Endothelial cell of umbilical vein (primary cell): ENCODE measurements around the gene TMEM145. TPM values are rescaled to one million over a fixed set of nuclear protein-coding genes. Genes with fewer than 3 reads are reported as not detected.

ENCODE experiments used
- BruUV-seq: library from RNA; stranded (reverse); fragments of 400-500 nt; replicated peaks from 2 replicates; lab custom pipeline; 2021; lab: Mats Ljungman, UMichigan
- CTCF ChIA-PET: fragments of 300-600, 350-600 bp; sonication (Branson Sonifier 250); formaldehyde crosslinking; loops from one replicate; lab custom pipeline; 2021; ENCODE audit warnings: antibody characterized with exemption, inconsistent platforms; lab: Charles Lee
- POLR2A ChIA-PET: fragments of 300-600, 350-600 bp; sonication (Branson Sonifier 250); formaldehyde crosslinking; loops from one replicate; lab custom pipeline; 2021; ENCODE audit warnings: antibody characterized with exemption, inconsistent platforms; lab: Charles Lee
- DNase-seq: peaks from one replicate; pipeline ENCODE4 v3.0.0-alpha.2; 2011; ENCODE audit warnings: low read depth, low spot score
- FAIRE-seq: peaks from 2 replicates; lab custom pipeline; 2011; peaks lifted over from hg19 to GRCh38; lab: Jason Lieb, UNC
- H2AFZ ChIP-seq: 2 replicates; pipeline ENCODE4 v1.6.0; 2012; ENCODE audit warnings: low read depth, low read length, control low read depth, inconsistent platforms
- H3K27ac ChIP-seq: 2 replicates; pipeline ENCODE4 v1.5.1; 2011; ENCODE audit warnings: low read depth, mild to moderate bottlenecking, control low read depth, low read length, moderate library complexity; ENCODE audit not compliant: insufficient read depth
- H3K27me3 ChIP-seq, 2 experiments: 2 replicates each; pipeline versions ENCODE4 v1.6.0 to v1.6.1; 2011; ENCODE audit warnings: low read length in 2 of 2, mixed read lengths in 1 of 2; ENCODE audit not compliant: control insufficient read depth in 2 of 2, insufficient read depth in 2 of 2
- H3K36me3 ChIP-seq, 2 experiments: 2 replicates in 1 of 2; 3 replicates in 1 of 2; pipeline ENCODE4 v1.5.1; 2011; ENCODE audit warnings: low read length in 2 of 2, mild to moderate bottlenecking in 1 of 2, moderate library complexity in 1 of 2; ENCODE audit not compliant: control insufficient read depth in 2 of 2, insufficient read depth in 2 of 2; ENCODE audit errors: extremely low read depth in 1 of 2
- H3K4me1 ChIP-seq: 3 replicates; pipeline ENCODE4 v1.5.1; 2011; ENCODE audit warnings: mild to moderate bottlenecking, low read length; ENCODE audit not compliant: control insufficient read depth, insufficient read depth; ENCODE audit errors: extremely low read depth
- H3K4me2 ChIP-seq: 2 replicates; pipeline ENCODE4 v1.6.1; 2011; ENCODE audit warnings: low read length, control low read depth, mixed read lengths; ENCODE audit not compliant: insufficient read depth
- H3K4me3 ChIP-seq, 3 experiments: fragments of 200-600 bp in 1 of 3; sonication (generic), shearing (Covaris generic) in 1 of 3; replicated peaks in 1 of 3; 2 replicates each; pipeline ENCODE4 v1.5.1; 2011 to 2016; ENCODE audit warnings: control low read depth in 3 of 3, low read length in 3 of 3, mild to moderate bottlenecking in 2 of 3, inconsistent platforms in 1 of 3, low read depth in 1 of 3, moderate library complexity in 1 of 3; ENCODE audit not compliant: insufficient read depth in 1 of 3
- H3K79me2 ChIP-seq: 2 replicates; pipeline ENCODE4 v1.6.0; 2012; ENCODE audit warnings: low read length, inconsistent platforms; ENCODE audit not compliant: control insufficient read depth, insufficient read depth
- H3K9ac ChIP-seq: replicated peaks from 2 replicates; pipeline ENCODE3; 2011; ENCODE audit warnings: low read length, control low read depth; ENCODE audit not compliant: insufficient read depth; ENCODE audit errors: extremely low read depth
- H3K9me1 ChIP-seq: replicated peaks from 3 replicates; pipeline ENCODE4 v1.6.0; 2011; ENCODE audit warnings: mild to moderate bottlenecking, low read length; ENCODE audit not compliant: control insufficient read depth, insufficient read depth; ENCODE audit errors: extremely low read depth
- H3K9me3 ChIP-seq: replicated peaks from 2 replicates; pipeline ENCODE4 v1.5.1; 2012; ENCODE audit warnings: low read length, inconsistent platforms; ENCODE audit not compliant: control insufficient read depth, insufficient read depth
- H4K20me1 ChIP-seq: replicated peaks from 2 replicates; pipeline ENCODE3; 2011; ENCODE audit warnings: mild to moderate bottlenecking, low read length; ENCODE audit not compliant: control insufficient read depth, insufficient read depth; ENCODE audit errors: extremely low read depth
- EZH2 ChIP-seq: IDR thresholded peaks from 2 replicates; pipeline ENCODE4 v1.6.1; 2012; ENCODE audit warnings: borderline replicate concordance, low read depth, mild to moderate bottlenecking, moderate library complexity, low read length, inconsistent platforms; ENCODE audit not compliant: severe bottlenecking
- FOS ChIP-seq: IDR thresholded peaks from 2 replicates; pipeline ENCODE4 v1.6.1; 2011; ENCODE audit warnings: mild to moderate bottlenecking, low read length, moderate library complexity, borderline replicate concordance; ENCODE audit not compliant: insufficient read depth
- MYC ChIP-seq: IDR thresholded peaks from one replicate; pipeline ENCODE4 v1.6.1; 2011; ENCODE audit warnings: mild to moderate bottlenecking, low read depth, low read length
- POLR2AphosphoS5 ChIP-seq: IDR thresholded peaks from 2 replicates; pipeline ENCODE4 v1.6.1; 2012; ENCODE audit warnings: low read depth, mild to moderate bottlenecking, control low read depth, low read length, moderate library complexity; ENCODE audit not compliant: insufficient read depth
- dilution Hi-C: fragments of 300-500 bp; cut with MboI; formaldehyde crosslinking; loops from one replicate; pipeline ENCODE4 v1.15.0; 2019; ENCODE audit warnings: low sequenced_read_pairs; ENCODE audit not compliant: extremely low pct_ligation_motif_present
- intact Hi-C: fragments of 100-400 bp; cut with micrococcal nuclease; formaldehyde crosslinking; loops from one replicate; pipeline ENCODE4 v1.10.0; 2022
- polyA plus RNA-seq, 4 experiments: library from polyadenylated mRNA; depleted of rRNA in 3 of 4; stranded (reverse) in 3 of 4; unstranded in 1 of 4; fragments of >200 nt; gene quantifications; 2 replicates each; pipeline versions ENCODE4 v1.2.1 to v1.2.3, GENCODE V29; 2011 to 2012; ENCODE audit warnings: missing spikeins in 1 of 4
- total RNA-seq: library from RNA; stranded (reverse); gene quantifications from 2 replicates; pipeline ENCODE4 v1.2.3, GENCODE V29; 2021
- TF ChIP-seq, protein P1 (sequence below), 2 donors: IDR thresholded peaks; 1 replicate in 1 of 2; 2 replicates in 1 of 2; pipeline ENCODE4 v1.5.1; 2011; ENCODE audit warnings: low read length in 2 of 2, mild to moderate bottlenecking in 2 of 2, moderate library complexity in 2 of 2, control low read depth in 1 of 2, inconsistent platforms in 1 of 2, low read depth in 1 of 2; ENCODE audit not compliant: insufficient read depth in 1 of 2; ENCODE audit errors: extremely low read depth in 1 of 2
- TF ChIP-seq, protein P2 (sequence below): IDR thresholded peaks from 2 replicates; pipeline ENCODE4 v1.6.1; 2011; ENCODE audit not compliant: insufficient read depth, insufficient read length

Gene TMEM145
- total and polyA plus RNA-seq, 2 donors (not counting 3 experiments of a cell fraction or from before 2014, with no cell fraction given), result not detected

DNA sequence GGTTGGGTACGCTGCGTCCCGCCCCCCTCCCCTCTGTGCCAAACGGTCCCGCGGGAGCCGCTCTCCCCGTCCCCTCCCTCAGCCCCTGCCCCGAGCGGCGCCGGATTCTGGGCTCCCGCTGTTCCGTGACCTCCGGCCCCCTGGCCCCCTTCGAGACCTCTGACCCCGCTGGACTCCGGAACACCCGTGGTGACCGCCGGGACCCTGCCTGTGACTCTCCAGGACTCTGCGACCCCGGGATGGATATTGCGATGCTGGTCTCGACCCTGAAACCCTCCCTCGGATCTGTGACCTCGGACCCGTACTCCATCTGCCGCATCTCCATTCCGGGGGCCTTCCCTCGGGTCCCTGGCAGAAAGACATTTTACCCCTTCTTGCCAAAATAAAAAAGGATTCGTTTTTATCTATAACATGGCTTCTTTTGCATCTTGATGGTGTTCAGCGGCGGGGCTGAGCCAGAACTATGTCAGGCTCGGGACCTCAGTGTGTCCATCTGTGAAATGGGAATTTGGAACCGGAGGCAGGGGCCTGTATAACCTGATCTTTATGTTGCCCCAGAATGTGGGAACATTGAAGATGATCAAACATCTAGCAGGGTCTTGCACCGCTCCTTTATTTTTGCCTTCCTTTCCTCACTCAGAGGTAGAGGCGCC lies 11.7 kb downstream of the TMEM145 start:
- H3K36me3 ChIP-seq, result no peaks in the 10 kb centered on the region
- DNase-seq, result no peak
- H3K9me3 ChIP-seq, result no peaks in the 10 kb centered on the region
- H3K27ac ChIP-seq, result no peak overlapping the region
- peak overlapping the region; percentile 62 for H2AFZ ChIP-seq
- TF ChIP-seq EZH2 (peak; percentile 12), FOS (no peak)
- H3K4me1 ChIP-seq, result peaks cover 8% of the 10 kb centered on the region
- peaks cover 19 to 27% of the 10 kb centered on the region in 2 experiments for H3K27me3 ChIP-seq
- intact Hi-C loops, result loop anchor here (1.0 kb wide), 9 partner anchors 22 to 248 kb away; partner anchors contain the start of genes DEDD2, PAFAH1B3, PRR19 and ZNF574
- peak overlapping the region in 2 of 3 experiments; percentile 6 to 32 for H3K4me3 ChIP-seq
- H4K20me1 ChIP-seq, result no peaks in the 10 kb centered on the region
- H3K79me2 ChIP-seq, result peaks cover 3% of the 10 kb centered on the region
- no peak for FAIRE-seq
- dilution Hi-C loops, result no loop called here
- H3K9me1 ChIP-seq, result no peaks in the 10 kb centered on the region
- BruUV-seq, result no TSS peak
- POLR2A ChIA-PET, result no interaction called here
- H3K9ac ChIP-seq, result no peak overlapping the region
- H3K4me2 ChIP-seq, result peak overlapping the region; percentile 27
- CTCF ChIA-PET, result interaction anchor here (1.9 kb wide), 1 partner anchor 80 kb away, joined by 5 read pairs; no protein-coding TSS in a partner anchor

DNA sequence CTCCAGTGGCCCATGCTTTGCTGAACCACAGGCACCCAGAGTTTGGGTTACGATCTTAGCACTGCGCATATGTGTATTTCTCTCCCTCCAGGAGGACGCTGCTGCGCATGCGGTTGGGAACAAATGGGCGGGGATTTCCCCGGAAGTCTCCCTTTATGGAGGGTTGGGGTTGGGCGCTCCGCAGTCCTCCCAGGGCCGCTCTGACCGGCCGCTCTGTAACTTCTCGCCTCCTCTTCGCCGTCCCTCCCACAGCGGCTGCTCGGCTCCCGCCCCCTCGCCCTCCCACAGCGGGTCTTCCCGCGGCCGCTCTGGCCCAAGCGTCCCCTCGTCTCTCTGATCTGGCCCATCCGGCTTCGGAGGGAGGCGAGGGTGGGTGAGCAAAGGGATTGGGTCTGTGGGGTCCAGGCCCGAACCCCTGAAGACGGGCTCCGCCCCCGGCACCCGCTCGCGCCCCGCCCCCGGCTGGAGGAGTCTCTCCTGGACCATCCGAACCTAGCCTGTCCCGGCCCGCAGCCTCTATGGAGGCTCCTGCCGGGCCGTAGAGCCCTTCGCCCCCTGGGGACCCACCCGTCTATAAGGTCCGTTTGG lies 12.3 kb downstream of the TMEM145 start, which contains the start of gene MEGF8:
TSS of gene MEGF8 (plus strand) at position 328 of the 588 bp plus-strand sequence. CDS start 609 bp downstream, outside the sequence.
- TF ChIP-seq, protein P1, sequence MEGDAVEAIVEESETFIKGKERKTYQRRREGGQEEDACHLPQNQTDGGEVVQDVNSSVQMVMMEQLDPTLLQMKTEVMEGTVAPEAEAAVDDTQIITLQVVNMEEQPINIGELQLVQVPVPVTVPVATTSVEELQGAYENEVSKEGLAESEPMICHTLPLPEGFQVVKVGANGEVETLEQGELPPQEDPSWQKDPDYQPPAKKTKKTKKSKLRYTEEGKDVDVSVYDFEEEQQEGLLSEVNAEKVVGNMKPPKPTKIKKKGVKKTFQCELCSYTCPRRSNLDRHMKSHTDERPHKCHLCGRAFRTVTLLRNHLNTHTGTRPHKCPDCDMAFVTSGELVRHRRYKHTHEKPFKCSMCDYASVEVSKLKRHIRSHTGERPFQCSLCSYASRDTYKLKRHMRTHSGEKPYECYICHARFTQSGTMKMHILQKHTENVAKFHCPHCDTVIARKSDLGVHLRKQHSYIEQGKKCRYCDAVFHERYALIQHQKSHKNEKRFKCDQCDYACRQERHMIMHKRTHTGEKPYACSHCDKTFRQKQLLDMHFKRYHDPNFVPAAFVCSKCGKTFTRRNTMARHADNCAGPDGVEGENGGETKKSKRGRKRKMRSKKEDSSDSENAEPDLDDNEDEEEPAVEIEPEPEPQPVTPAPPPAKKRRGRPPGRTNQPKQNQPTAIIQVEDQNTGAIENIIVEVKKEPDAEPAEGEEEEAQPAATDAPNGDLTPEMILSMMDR (IDR thresholded peaks at IDR 0.05; ENCODE audit: extremely low read depth in 1 of 2, insufficient read depth in 1 of 2, low read depth in 1 of 2, low read length in 2 of 2), result peak; percentile 90 to 96
- TF ChIP-seq MYC (no peak), POLR2AphosphoS5 (peak; percentile 31)
- TF ChIP-seq, protein P2, sequence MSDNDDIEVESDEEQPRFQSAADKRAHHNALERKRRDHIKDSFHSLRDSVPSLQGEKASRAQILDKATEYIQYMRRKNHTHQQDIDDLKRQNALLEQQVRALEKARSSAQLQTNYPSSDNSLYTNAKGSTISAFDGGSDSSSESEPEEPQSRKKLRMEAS, result no peak
- DNase-seq, result peak; percentile 100
- POLR2A ChIA-PET, result no interaction called here
- no peaks in the 10 kb centered on the region for H3K9me1 ChIP-seq
- peak; percentile 99 for FAIRE-seq
- peak within 1 kb of the TSS; percentile 50 to 78 (median 69) for H3K4me3 ChIP-seq
- H3K4me2 ChIP-seq, result peak within 1 kb of the TSS; percentile 73
- no peaks in the 10 kb centered on the region for H3K36me3 ChIP-seq
- no peaks in the 10 kb centered on the region for H3K9me3 ChIP-seq
- peaks cover 8% of the 10 kb centered on the region for H3K4me1 ChIP-seq
- CTCF ChIA-PET, result no interaction called here
- intact Hi-C loops (loop anchor here (1.0 kb wide), 9 partner anchors 23 to 249 kb away; partner anchors contain the start of genes DEDD2, PAFAH1B3, PRR19 and ZNF574), dilution Hi-C loops (no loop called here)
- H4K20me1 ChIP-seq, result no peaks in the 10 kb centered on the region
- peaks cover 19 to 27% of the 10 kb centered on the region in 2 experiments for H3K27me3 ChIP-seq
- H3K27ac ChIP-seq, result no peak within 1 kb of the TSS
- TSS peak; percentile 68 for BruUV-seq
- peaks cover 3% of the 10 kb centered on the region for H3K79me2 ChIP-seq
- H2AFZ ChIP-seq, result peak within 1 kb of the TSS; percentile 76
- peak within 1 kb of the TSS; percentile 77 for H3K9ac ChIP-seq
